Endodermal cell (in vitro differentiated cells): Measurements from ENCODE around the gene SPDYE6. TPM values are rescaled to one million over a fixed set of nuclear protein-coding genes. Genes with fewer than 3 reads are reported as not detected.
A peak's percentile ranks its signal among the peaks of the same experiment; 100 is the strongest.

ENCODE experiments used
- DNase-seq: peaks from one replicate; pipeline ENCODE4 v3.0.0-alpha.2; 2017
- H3K27ac ChIP-seq: 2 replicates; pipeline ENCODE4 v1.5.1; 2013; ENCODE audit warnings: mild to moderate bottlenecking, low read depth, low read length, moderate library complexity
- H3K27me3 ChIP-seq: 2 replicates; pipeline ENCODE4 v1.6.1; 2013; ENCODE audit warnings: mild to moderate bottlenecking, low read length, moderate library complexity; ENCODE audit not compliant: insufficient read depth, control insufficient read depth, poor library complexity, severe bottlenecking
- H3K36me3 ChIP-seq: 2 replicates; pipeline ENCODE4 v1.7.0; 2013; ENCODE audit warnings: mild to moderate bottlenecking, low read length, moderate library complexity; ENCODE audit not compliant: control insufficient read depth, insufficient read depth
- H3K4me1 ChIP-seq: one replicate; pipeline ENCODE4 v1.7.0; 2013; ENCODE audit warnings: low read length; ENCODE audit not compliant: control insufficient read depth, insufficient read depth
- H3K4me3 ChIP-seq: 2 replicates; pipeline ENCODE4 v1.5.1; 2013; ENCODE audit warnings: mild to moderate bottlenecking, low read length, moderate library complexity
- H3K9ac ChIP-seq: 2 replicates; pipeline ENCODE4 v1.6.1; 2013; ENCODE audit warnings: mild to moderate bottlenecking, low read length, moderate library complexity; ENCODE audit not compliant: poor library complexity, severe bottlenecking; ENCODE audit errors: extremely low read depth
- H3K9me3 ChIP-seq: 2 replicates; pipeline ENCODE4 v1.6.1; 2013; ENCODE audit warnings: mild to moderate bottlenecking, low read length, moderate library complexity; ENCODE audit not compliant: control insufficient read depth
- H3K27ac Mint-ChIP-seq: 2 replicates; pipeline ENCODE4 v1.8.0; 2020; ENCODE audit warnings: mixed read lengths
- H3K27me3 Mint-ChIP-seq: 2 replicates; pipeline ENCODE4 v1.8.0; 2021; ENCODE audit warnings: mild to moderate bottlenecking, mixed read lengths; ENCODE audit not compliant: insufficient read depth
- H3K36me3 Mint-ChIP-seq: 2 replicates; pipeline ENCODE4 v1.8.0; 2020; ENCODE audit warnings: low read depth, mixed read lengths
- H3K4me1 Mint-ChIP-seq: 2 replicates; pipeline ENCODE4 v1.8.0; 2020; ENCODE audit warnings: mixed read lengths
- H3K4me3 Mint-ChIP-seq: 2 replicates; pipeline ENCODE4 v1.8.0; 2020; ENCODE audit warnings: mild to moderate bottlenecking, moderate library complexity, mixed read lengths
- H3K9me3 Mint-ChIP-seq: 2 replicates; pipeline ENCODE4 v1.8.0; 2020; ENCODE audit warnings: mild to moderate bottlenecking, mixed read lengths
- CTCF ChIP-seq: fragments of 200-600 bp; sonication (generic); conservative IDR thresholded peaks from 2 replicates; pipeline ENCODE4 v1.5.0; 2021; ENCODE audit warnings: antibody characterized with exemption, mild to moderate bottlenecking
- WGBS, 2 experiments: methylation state at CpG; one replicate each; pipeline versions ENCODE4 v1.1.5 to v1.1.7; 2013; ENCODE audit warnings: missing lambda C conversion rate in 2 of 2, mixed read lengths in 1 of 2; ENCODE audit not compliant: insufficient coverage in 1 of 2, insufficient read length in 1 of 2; 5-methylcytosine and 5-hydroxymethylcytosine counted together
- total RNA-seq, 2 donors: library from RNA; stranded (reverse); fragmentation: NEBNext Ultra II Directional in 1 of 2; extraction: Animal tissue kit (Norgen Biotek cat#: 25700) in 1 of 2; gene quantifications; 2 replicates in 1 of 2; 3 replicates in 1 of 2; pipeline ENCODE4 v1.2.1, GENCODE V29; 2021

SPDYE6 gene
- total RNA-seq, 2 donors from 2014 or later = not detected

GRCh38 chr7:102300643-102301221, 55.5 kb downstream of the SPDYE6 start:
- no peaks in the 10 kb centered on the region for H3K4me1 ChIP-seq
- H3K9me3 ChIP-seq = no peaks in the 10 kb centered on the region
- H3K4me3 Mint-ChIP-seq = no peak overlapping the region
- H3K36me3 ChIP-seq = no peaks in the 10 kb centered on the region
- peaks cover 26% of the 10 kb centered on the region for H3K27me3 Mint-ChIP-seq
- H3K27ac ChIP-seq = no peak overlapping the region
- WGBS, 2 experiments = 90 to 91% methylated on average over 70 to 84 of the region's 84 CpGs
- no peaks in the 10 kb centered on the region for H3K36me3 Mint-ChIP-seq
- H3K4me3 ChIP-seq = no peak overlapping the region
- no peaks in the 10 kb centered on the region for H3K27me3 ChIP-seq
- H3K4me1 Mint-ChIP-seq = peaks cover 4% of the 10 kb centered on the region
- H3K9me3 Mint-ChIP-seq = no peaks in the 10 kb centered on the region
- peak; percentile 96 for DNase-seq
- H3K9ac ChIP-seq = no peak overlapping the region
- peak; percentile 88 for TF ChIP-seq CTCF
- H3K27ac Mint-ChIP-seq = no peak overlapping the region

GRCh38 chr7:102297487-102298218, 58.6 kb downstream of the SPDYE6 start:
- H3K9ac ChIP-seq = no peak overlapping the region
- H3K4me1 Mint-ChIP-seq = peaks cover 16% of the 10 kb centered on the region
- H3K27ac Mint-ChIP-seq = no peak overlapping the region
- H3K9me3 ChIP-seq = no peaks in the 10 kb centered on the region
- no peak for DNase-seq
- H3K9me3 Mint-ChIP-seq = no peaks in the 10 kb centered on the region
- H3K36me3 Mint-ChIP-seq = no peaks in the 10 kb centered on the region
- peaks cover 28% of the 10 kb centered on the region for H3K27me3 Mint-ChIP-seq
- H3K4me3 ChIP-seq = no peak overlapping the region
- H3K36me3 ChIP-seq = no peaks in the 10 kb centered on the region
- no peak overlapping the region for H3K4me3 Mint-ChIP-seq
- H3K27me3 ChIP-seq = no peaks in the 10 kb centered on the region
- WGBS, 2 experiments = 94 to 95% methylated on average over 8 to 10 of the region's 10 CpGs
- H3K27ac ChIP-seq = no peak overlapping the region
- H3K4me1 ChIP-seq = peaks cover 4% of the 10 kb centered on the region
- no peak for TF ChIP-seq CTCF

GRCh38 chr7:102296514-102296913, 59.7 kb downstream of the SPDYE6 start:
- DNase-seq = no peak
- Mint-ChIP-seq H3K4me3 (no peak overlapping the region), H3K9me3 (no peaks in the 10 kb centered on the region), H3K27ac (no peak overlapping the region), H3K27me3 (peaks cover 24% of the 10 kb centered on the region), H3K36me3 (no peaks in the 10 kb centered on the region), H3K4me1 (peaks cover 16% of the 10 kb centered on the region)
- H3K27ac ChIP-seq = no peak overlapping the region
- H3K4me1 ChIP-seq = peaks cover 4% of the 10 kb centered on the region
- no peak for TF ChIP-seq CTCF
- no peak overlapping the region for H3K4me3 ChIP-seq
- H3K9ac ChIP-seq = no peak overlapping the region
- H3K27me3 ChIP-seq = no peaks in the 10 kb centered on the region
- no peaks in the 10 kb centered on the region for H3K36me3 ChIP-seq
- no peaks in the 10 kb centered on the region for H3K9me3 ChIP-seq
- 89 to 91% methylated on average over 7 of the region's 7 CpGs for WGBS, 2 experiments
